ENCODE measurements around the gene SH3PXD2A.

SH3PXD2A gene

DNA sequence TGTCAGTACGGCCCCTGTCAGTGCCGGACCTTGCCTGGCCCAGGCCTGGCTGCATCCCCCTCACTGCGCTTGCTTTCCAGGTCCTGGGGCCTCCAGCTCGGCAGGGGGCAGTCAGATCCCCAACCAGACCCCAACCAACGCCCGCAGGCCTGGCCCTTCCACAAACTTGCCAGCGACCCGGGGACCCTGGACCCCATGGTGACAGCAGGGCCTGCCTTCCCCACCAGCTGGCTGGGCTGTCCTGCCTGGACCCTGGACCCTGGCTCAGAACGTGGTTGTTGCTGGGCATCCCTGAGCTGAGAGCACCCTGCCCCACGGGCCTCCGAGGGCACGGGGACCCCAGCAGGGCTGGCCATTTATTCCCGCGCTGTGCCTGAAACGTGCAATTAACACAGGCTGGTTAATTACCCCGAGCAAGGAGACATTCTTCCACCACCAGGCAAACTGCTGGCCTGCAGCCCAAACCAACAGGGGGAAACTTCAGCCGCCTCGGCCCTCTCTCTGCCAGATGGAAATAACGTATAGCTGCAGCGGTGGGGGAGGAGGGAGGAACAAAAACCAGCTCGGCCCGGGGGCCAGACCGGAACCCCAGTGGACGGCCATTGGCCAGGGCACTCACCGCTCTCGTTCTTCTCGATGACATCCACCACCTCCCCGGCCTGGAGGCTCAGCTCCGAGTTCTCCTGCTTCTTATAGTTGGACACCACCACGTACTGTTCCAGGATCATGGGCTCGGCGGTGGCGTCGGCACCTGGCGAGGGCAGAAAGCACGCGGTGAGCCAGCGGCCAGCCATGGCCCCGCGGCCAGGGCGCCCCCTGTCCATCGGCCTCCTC lies 194.8 kb downstream of the SH3PXD2A start:
- in situ Hi-C loops (cut with MboI; ENCODE audit: low sequenced_read_pairs): no loop called here

DNA sequence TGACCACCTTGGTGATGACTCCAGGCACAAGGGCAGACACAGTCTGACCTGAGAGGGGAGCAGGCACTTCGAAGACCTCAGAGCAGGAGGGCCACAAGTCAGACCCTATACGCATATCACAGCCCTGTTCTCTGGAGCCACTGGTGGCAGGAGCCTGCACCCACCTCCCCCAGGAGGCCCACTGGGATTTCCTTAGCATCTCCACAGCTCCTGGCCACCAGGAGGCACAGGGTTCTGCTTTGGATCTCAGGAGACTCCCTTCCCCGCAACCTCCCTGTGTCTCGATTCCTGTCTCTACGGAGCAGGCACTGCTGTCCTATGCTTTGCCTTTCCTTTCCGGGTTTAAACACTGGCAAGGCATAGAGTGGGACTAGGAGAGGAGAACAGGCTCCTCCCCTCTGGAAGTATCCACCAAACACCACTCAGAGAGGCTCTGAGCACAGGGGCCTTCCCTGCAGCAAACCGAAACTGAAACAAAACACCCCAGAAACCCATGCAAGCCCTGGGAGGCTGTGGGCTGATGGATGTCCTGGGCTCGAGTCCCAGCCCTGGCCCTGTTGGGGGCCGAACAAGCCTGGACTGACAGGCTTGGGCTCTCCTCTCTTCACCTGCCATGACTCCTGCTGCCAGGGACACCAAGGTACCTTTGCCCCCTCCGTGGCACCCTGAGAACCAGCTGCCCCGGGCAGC lies 195.6 kb downstream of the SH3PXD2A start:
- in situ Hi-C loops (cut with MboI; ENCODE audit: low sequenced_read_pairs): no loop called here

DNA sequence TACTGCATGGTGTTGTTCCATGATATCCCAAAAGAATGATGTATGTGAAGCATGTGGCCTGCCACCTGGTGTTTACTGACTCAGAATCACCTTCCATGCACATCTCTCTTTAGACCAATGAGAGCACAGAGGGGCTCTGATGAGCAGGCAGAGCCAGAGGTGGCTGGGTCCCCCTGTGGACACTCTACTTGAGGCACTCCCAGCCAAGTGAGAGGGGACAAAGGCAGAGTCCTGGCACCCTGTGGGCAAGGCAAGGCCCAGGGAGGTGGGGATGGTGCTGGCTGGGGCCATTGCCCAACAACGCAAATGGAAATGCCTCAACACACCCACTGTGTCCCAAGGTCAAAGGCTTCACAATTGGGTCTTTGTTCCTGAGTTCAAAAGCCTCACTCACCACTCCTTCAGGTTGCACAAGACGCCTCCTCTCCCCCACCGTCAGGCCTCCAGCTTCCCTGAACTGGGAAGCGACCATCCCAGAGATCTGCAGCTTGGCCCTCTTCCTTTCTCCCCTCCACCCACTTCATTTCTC lies 197.3 kb downstream of the SH3PXD2A start:
- in situ Hi-C loops (cut with MboI; ENCODE audit: low sequenced_read_pairs): no loop called here

DNA sequence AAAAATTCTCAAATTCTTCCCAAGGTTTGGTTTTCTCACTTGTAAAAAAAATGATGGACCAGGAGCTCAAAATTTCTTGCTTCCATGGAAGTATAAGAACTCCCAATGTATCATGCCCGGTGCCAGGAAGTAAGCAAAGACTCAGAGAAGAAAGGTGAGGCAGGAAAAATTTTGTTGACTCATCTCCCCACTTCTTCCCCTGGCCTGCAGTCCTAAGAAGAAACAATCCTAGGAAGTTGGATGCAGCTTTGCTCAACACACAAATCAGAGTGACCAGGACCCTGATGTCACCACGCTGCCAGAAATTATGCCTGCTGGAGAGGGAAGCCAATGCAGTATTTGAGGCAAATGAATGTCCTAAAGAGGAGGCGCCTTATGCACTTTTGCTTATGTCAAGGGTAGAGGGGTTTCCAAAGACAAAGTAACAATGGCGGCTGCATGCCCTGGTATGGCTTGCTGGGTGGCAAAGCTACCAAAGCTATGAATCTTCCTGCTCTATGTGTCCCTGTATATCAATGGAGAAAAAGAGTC lies 198.2 kb downstream of the SH3PXD2A start:
- in situ Hi-C loops (cut with MboI; ENCODE audit: low sequenced_read_pairs): no loop called here

DNA sequence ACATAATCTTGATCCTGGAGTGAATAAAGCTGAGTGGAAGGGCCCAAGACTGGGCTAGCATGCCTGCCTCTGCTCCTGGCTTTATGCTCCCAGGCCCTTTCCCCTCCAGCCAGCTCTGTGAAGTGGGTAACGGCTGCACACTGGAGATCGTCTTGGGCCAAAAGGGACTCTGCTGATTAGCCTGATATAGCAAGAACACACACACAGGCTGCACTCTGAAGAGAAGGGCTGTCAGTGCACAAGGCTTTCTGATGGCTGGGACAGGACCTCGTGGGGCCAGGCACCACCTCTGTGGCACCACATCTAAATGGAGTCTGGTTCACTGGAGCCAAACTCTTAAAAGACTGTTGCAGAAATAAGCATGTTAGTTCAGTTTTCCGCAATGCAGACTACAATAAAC lies 200.5 kb downstream of the SH3PXD2A start:
- in situ Hi-C loops (cut with MboI; ENCODE audit: low sequenced_read_pairs): no loop called here

DNA sequence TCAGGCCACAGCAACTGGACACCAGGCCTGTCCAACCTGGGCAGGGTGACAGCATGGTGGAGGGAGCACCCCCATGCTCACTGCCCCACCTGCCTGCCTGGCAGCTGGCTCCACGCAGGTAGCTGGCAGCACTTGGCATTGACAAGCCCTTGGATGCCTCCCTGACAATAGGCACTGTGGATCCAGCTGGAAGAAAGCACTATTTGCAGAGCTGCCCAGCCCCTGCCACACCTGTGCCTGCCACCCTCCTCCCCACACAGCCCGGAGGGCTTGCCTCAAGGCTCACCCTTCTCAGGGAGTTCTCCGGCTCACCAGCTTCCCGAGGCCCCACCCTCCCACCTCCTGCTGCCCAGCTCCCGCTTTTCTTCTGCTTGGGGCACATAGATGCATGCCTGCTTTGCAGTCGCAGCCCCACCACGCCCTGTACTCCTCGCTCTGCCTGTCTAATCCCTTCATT lies 201.8 kb downstream of the SH3PXD2A start:
- in situ Hi-C loops (cut with MboI; ENCODE audit: low sequenced_read_pairs): no loop called here

DNA sequence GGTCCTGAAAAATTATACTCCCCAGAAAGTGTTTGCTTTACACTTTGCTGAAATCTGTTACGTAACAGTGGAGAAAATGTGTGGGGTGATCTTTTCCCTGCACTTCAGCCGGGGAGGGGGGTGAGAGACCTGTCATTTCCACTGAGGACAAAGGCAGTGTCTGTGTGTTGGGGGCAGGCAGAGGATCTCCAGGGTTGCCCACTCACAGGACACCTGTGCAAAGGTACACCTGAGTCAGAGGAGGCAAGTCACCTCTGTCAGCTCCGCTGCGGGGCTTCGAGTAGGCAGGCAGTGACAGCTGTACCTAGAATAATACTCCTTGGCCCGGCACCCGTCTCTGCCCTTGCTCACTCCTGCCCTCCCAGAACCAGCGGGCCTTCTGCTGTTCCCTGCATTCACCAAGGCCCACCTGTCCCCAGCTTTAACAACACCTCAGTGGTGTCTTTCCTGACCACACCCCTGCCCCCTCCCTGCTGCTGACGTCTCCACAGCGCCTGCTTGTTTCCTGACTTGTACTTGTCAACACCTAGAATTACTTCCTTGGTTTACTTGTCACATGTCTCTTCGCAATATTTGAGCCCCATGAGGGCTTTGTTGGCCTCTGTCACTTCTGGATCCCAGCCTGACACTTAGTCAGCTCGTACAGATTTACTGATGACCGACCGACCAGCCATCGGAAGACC lies 202.6 kb downstream of the SH3PXD2A start:
- in situ Hi-C loops (cut with MboI; ENCODE audit: low sequenced_read_pairs): no loop called here

DNA sequence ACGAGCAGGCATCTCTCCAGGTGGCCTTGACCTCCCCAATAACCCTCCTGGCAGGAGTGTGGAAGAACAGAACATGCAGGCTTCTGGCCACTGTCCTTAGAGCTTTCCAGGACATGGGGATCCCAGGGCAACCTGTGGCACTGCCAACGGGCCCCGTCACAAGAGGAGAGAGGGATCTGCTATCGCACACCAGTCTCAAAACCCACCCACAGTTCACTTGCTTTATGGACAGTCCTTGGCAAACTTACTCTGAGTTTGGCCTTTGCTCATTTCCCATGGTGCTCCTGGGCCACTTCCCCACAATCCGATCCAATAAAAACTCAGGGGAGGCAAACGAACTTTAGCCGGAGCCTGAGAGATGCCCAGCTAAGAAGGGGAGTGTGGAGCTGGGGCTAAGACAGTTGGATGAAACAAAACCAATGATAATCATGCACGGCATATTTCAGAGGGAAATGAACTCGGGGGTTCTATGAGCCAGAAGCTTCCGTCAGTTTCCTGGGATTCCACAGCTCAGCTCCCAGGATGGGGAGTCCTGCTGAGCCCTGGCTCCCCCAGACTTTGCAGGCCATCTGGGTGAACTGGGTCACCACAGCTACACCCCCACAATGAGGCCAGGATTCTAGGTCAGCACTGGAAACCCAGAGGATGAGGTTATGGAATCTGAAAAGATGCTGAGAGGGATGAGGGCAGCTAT lies 203.4 kb downstream of the SH3PXD2A start:
- in situ Hi-C loops (cut with MboI; ENCODE audit: low sequenced_read_pairs): no loop called here

DNA sequence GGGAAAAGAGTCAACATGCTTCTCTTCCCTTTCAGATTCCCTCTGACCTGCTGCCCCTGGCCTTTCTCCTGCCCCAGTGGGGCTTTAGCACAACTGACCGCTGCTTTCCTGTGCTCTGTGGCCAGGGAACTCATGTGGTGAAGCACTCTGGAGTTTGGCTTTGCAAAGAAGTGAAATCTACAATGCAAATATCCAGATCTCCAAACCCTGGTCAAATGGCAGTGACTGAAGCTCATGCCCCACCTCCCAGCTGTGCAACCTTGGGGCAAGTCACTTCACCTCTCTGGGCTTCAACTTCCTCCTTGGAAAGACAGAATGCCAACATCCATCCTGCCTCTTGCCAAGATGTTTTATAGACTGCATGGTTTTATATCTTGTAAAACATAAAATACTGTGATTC lies 204.0 kb downstream of the SH3PXD2A start:
- in situ Hi-C loops (cut with MboI; ENCODE audit: low sequenced_read_pairs): no loop called here

DNA sequence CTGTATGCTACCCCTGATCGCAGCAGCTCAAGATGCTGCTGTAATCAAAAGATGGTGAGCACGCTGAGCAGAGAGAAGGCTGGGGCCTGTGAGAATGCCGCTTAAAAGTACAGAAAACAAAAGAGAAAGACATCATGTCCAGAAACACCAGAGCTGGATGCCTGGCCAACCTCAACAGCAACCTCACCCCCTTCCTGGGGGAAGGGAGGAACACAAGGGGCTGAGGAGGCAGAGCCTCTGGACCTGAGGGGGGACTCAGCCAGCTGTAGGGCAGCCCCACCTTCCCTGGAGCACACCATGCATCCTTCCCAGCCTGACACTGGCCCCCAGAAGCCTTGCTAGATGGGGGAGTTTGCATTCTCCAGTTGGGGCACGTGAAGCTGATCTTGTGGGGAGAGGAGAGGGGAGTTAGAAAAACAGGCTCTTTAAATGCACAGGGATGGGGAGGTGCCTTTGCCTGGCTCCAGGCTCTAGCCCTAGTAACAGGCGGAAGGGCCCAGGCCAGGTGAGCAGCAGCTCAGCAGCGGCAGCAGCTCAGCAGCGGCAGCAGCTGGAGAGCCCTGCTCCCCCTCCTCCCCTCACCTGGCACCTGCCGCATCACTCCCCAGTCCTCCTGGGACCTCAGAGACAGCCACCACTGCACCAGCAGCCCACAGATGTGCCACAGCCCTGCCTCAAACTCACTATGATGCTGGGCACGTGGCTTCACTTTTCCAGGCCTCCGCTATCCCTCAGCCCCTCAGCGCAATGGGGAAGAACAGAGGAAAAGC lies 205.5 kb downstream of the SH3PXD2A start:
- in situ Hi-C loops (cut with MboI; ENCODE audit: low sequenced_read_pairs): no loop called here

DNA sequence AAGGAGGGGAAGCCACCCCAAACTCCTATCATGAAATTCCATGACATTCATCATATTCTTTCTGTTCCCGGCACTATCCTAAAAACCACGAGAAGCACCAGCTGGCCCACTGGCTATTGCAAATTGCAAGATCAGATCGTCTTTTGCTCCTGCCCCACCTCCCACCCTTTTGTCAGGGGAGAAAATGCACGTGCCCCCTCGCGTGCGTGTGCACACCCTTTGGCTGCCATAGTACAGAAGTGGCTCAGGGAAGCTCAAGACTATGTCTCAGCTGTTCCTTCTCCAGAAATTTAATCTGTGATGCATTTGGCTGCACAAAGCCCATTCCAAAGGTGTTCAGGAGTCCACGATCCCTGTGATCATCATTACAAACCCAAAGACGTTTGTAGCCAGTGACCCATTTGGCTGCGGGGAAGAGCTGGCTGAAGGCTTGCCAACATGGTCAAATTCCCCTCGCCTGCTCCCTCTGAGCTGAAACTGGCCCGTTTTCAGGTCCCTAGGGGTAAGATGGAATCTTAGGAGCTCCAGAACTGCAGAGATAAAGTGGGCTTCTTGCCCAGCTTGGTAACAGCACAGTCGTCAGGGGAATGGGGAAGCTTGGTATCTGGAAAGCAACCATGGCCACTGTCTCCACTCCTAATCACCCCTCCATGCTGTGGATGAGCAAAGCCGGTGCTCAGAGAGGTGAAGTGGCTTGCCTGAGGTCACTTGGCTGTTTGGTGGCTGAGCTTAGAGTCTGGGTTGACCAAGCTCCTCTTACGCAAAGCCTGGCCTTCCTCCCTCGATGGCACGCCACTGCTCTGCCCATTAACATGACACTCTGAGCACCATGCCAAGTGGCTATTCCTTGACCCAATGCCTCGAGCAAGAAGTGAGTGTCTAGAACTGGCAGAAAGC lies 206.5 kb downstream of the SH3PXD2A start:
- in situ Hi-C loops (cut with MboI; ENCODE audit: low sequenced_read_pairs): no loop called here

DNA sequence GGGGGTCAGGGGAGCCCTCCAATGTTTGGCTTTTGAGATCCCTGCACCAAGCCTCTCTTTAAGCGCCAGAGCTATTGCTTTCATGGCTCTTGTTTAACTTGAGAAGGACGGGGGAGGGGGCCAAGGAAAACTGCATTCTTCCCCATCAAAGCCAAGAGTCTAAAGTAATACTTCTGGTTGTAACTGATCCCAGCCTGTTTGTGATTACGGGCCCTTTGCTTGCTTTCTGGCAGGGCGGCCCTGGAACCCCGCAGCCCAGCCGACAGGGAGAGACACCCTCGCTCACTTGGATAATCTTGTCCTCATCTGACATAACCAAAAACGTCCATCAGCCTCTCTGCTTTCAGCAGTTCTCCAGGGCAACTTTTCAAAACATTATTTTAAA lies 207.1 kb downstream of the SH3PXD2A start:
- in situ Hi-C loops (cut with MboI; ENCODE audit: low sequenced_read_pairs): no loop called here

DNA sequence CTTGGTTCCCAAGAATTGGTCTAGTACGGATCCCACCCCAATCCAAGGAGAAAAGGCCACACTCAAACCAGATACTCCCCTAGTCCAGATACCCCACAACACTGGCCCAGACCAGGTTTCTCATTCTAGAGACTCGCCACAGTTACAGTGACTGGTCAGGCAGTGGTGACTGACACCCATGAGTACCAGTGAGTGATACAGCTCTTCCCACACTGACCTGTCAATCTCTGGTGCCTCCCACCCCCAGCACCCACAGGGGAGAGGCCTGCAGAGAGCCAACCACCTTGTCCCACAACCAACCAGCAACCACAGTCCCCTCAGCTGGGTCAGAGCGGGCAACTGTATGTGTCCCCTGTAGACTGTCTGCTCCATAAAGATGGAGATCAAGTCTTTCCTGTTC lies 209.1 kb downstream of the SH3PXD2A start:
- in situ Hi-C loops (cut with MboI; ENCODE audit: low sequenced_read_pairs): no loop called here

DNA sequence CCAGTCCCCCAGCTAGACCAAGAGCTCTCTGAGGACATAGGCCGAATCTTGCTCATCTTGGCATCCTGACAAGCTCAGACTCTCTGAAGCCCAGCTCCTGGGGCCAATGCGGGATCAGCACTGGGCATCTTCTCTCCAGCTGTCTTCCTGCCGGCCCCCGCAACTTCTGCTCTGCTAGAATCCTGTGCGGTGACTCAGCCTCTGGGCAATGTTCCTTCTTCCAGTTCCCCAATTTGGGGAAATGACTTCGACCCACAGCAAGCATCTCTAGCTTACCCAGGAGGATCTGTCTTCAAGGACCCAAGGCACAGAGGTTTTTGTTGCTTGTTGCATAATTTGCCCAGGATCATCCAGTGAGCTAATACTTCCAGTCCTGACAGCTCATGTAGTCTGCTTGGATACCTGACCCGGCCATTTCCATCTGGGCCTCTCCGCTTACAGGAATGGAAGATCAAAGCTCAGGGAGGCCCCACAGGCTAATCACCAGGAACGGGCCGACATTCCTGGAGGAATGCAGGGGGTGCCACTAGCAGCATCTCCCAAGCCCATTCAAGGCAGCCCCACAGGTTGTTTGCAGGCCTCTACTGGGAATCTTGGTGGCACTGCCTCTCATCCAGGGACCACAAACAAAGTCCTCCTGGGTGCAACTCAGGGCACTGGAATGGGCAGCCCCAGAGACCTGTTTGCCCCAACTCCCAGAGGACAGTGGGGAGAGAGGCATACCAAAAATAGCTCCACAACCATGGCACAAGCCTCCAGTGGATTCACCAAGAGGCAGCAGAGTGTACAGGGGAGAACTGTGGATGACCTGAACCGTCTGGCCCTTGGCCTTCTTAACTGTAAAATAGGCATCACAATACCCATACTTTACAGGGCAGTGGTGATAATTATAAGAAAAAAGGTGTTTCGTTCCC lies 210.0 kb downstream of the SH3PXD2A start:
- in situ Hi-C loops (cut with MboI; ENCODE audit: low sequenced_read_pairs): no loop called here

DNA sequence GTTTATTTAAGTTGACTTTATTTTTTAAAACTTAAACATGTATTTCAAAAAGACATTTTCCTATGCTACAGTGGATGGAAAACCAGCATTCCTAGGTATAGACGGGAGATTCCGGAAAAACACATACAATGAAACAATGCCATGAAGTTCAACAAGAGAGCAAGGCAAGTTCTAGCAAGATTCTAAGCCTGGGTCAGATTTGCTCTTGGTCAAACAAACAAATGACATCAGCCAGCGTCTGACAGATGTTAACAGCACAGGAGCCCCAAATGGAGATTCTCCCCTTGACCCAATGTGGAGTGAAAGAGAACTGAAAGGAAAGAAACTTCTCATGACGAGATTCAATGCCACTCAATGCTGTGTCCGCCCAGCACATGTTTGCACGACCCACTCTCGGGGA lies 212.0 kb downstream of the SH3PXD2A start:
- in situ Hi-C loops (cut with MboI; ENCODE audit: low sequenced_read_pairs): no loop called here

DNA sequence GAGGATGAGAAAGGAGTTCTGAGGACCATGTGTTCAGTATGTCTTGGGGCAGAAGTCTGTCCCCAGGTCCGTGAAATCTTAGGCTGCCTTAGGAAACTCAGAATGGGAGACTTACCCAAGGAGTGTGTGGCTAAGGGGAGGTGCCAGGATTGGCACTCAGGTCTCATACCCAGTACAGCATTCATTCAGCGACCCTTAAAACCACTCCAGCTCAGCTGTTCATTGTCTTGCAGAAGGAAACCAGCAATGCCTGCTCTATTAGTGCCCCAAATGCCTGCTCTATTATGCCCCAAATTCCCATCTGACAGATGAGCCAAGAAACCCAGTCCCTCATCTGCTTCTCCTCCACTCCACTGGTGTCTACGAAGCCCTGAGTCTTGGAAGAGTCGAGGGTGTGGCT lies 214.1 kb downstream of the SH3PXD2A start:
- in situ Hi-C loops (cut with MboI; ENCODE audit: low sequenced_read_pairs): no loop called here

DNA sequence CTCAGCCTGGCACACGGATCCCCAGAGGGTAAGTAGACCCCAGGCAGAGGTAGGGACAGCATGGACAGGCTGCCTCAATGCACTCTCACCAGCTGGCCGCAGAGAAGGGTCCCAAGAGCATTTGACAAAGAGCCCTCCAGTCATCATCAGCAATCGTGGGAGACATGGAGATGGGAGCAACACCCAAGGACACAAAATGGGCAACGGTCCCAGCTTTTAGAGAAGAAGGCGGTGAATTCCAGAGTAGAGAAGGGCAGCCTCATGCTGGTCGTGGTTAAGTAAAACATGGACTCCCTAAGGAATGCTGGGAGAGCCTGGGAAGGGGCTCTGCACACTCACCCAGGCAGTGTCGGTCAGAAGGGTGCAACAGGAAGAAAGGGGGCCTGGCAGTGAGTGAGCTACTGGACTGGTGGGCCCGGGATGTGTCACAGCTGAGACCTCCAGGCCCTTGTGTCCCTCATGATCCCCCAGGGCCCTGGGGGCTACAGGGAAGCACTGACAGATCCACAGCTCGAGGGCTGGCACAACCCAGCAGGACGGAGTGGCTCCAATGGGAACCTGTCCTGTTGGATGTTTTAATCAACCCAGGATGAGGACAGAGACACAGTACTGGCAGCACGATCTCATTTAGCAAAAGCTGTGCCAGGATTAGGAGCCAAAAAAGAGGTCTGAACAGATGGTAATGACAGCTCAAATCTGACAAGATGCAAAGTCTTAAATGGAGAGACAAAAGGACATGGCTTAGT lies 214.8 kb downstream of the SH3PXD2A start:
- in situ Hi-C loops (cut with MboI; ENCODE audit: low sequenced_read_pairs): no loop called here

Measured in HL-60/S4 treated with retinoic acid at 250 ng/mL for 4 days and 3 days (cell line).